Lower leg skin (tissue), 4 donors: ENCODE measurements around the gene RAB7A. TPM values are rescaled to one million over a fixed set of nuclear protein-coding genes. Genes with fewer than 3 reads are reported as not detected.
"Not testable (repeated sequence)": the region's sequence is repeated elsewhere in the genome, so short reads cannot be mapped to it uniquely, and the experiment has no call there.

ENCODE experiments used
- DNase-seq, 2 donors: peaks; one replicate each; pipeline ENCODE4 v3.0.0-alpha.2; 2019; ENCODE audit warnings: low spot score in 2 of 2
- H3K4me3 ChIP-seq: fragments of 200-600 bp; sonication (generic); 2 replicates; pipeline ENCODE4 v1.5.1; 2017; ENCODE audit warnings: mild to moderate bottlenecking, low read depth; ENCODE audit not compliant: poor library complexity, severe bottlenecking
- CTCF ChIP-seq, 3 donors: fragments of 450-650 bp; IDR thresholded peaks; one replicate each; pipeline ENCODE4 v1.5.1; 2016; ENCODE audit warnings: antibody characterized with exemption in 3 of 3, mild to moderate bottlenecking in 3 of 3, moderate library complexity in 2 of 3
- POLR2A ChIP-seq, 2 donors: fragments of 450-650 bp; IDR thresholded peaks; one replicate each; pipeline ENCODE4 v1.6.1; 2016 to 2017; ENCODE audit warnings: antibody characterized with exemption in 2 of 2, mild to moderate bottlenecking in 1 of 2, moderate library complexity in 1 of 2
- WGBS, 2 donors: methylation state at CpG; one replicate each; pipeline ENCODE4 v1.1.5; 2018; 5-methylcytosine and 5-hydroxymethylcytosine counted together
- intact Hi-C: fragments of 100-400 bp; cut with DNase I; formaldehyde crosslinking; loops from one replicate; pipeline ENCODE4 v1.15.0; 2023; ENCODE audit warnings: low total_unique reads
- total RNA-seq, 4 donors: library from RNA; depleted of rRNA; stranded (reverse); fragments of >200 nt; gene quantifications; one replicate each; pipeline ENCODE4 v1.1.0, GENCODE V29; 2016

RAB7A gene
- total RNA-seq, 4 donors from 2014 or later = 82.0 to 127 (median 114) TPM

GRCh38 chr3:128748557-128748956 is 22.6 kb downstream of the RAB7A start:
- intact Hi-C loops = no loop called here
- TF ChIP-seq CTCF (IDR thresholded peaks at IDR 0.05) (no peak), POLR2A (IDR thresholded peaks at IDR 0.05) (no peak)
- no peak for DNase-seq
- 83 to 93% methylated on average over 4 of the region's 4 CpGs for WGBS, 2 donors
- no peak overlapping the region for H3K4me3 ChIP-seq

- no peak for DNase-seq
These were observed 23.1 kb downstream of the RAB7A start for GRCh38 chr3:128749035-128749434.

GRCh38 chr3:128749561-128749960 is 23.6 kb downstream of the RAB7A start:
- intact Hi-C loops, H3K4me3 ChIP-seq, DNase-seq: not testable (repeated sequence)
- 85 to 92% methylated on average over 5 of the region's 5 CpGs for WGBS, 2 donors

More at GRCh38 chr3:128749035-128749434, 23.1 kb downstream of the RAB7A start:
- no peak for TF ChIP-seq CTCF (IDR thresholded peaks at IDR 0.05)
- TF ChIP-seq POLR2A (IDR thresholded peaks at IDR 0.05) = no peak
- H3K4me3 ChIP-seq = no peak overlapping the region
- intact Hi-C loops = no loop called here

- TF ChIP-seq CTCF (IDR thresholded peaks at IDR 0.05) (no peak), POLR2A (IDR thresholded peaks at IDR 0.05) (no peak)
- 70 to 78% methylated on average over 1 of the region's 1 CpG for WGBS, 2 donors
- intact Hi-C loops = no loop called here
- H3K4me3 ChIP-seq = no peak overlapping the region
- no peak for DNase-seq
These were observed 27.7 kb downstream of the RAB7A start for GRCh38 chr3:128753715-128754114.

- no peak overlapping the region for H3K4me3 ChIP-seq
- TF ChIP-seq POLR2A (IDR thresholded peaks at IDR 0.05) (no peak), CTCF (IDR thresholded peaks at IDR 0.05) (no peak)
- intact Hi-C loops = no loop called here
- 88 to 94% methylated on average over 5 of the region's 5 CpGs for WGBS, 2 donors
- no peak for DNase-seq
These were observed 34.1 kb downstream of the RAB7A start for GRCh38 chr3:128760042-128760441.

GRCh38 chr3:128760881-128761280 is 34.9 kb downstream of the RAB7A start:
- TF ChIP-seq CTCF (IDR thresholded peaks at IDR 0.05) = no peak
- TF ChIP-seq POLR2A (IDR thresholded peaks at IDR 0.05) = no peak
- no peak overlapping the region for H3K4me3 ChIP-seq
- 87 to 90% methylated on average over 3 of the region's 3 CpGs for WGBS, 2 donors
- intact Hi-C loops = no loop called here
- no peak for DNase-seq
